KMS-11 (cell line): Measurements from ENCODE around the gene DCAF11.

ENCODE experiments used
- H2AFZ ChIP-seq: fragments of 200-600 bp; sonication (generic); 2 replicates; pipeline ENCODE4 v1.6.1; 2016; ENCODE audit warnings: antibody characterized with exemption, mixed run types, low read depth
- H3K27ac ChIP-seq: fragments of 200-600 bp; sonication (generic); 2 replicates; pipeline ENCODE4 v1.6.1; 2016; ENCODE audit warnings: mild to moderate bottlenecking, mixed run types
- H3K27me3 ChIP-seq: fragments of 200-600 bp; sonication (generic); 2 replicates; pipeline ENCODE4 v1.6.1; 2017; ENCODE audit warnings: mild to moderate bottlenecking, low read depth, mixed run types, moderate library complexity; ENCODE audit not compliant: insufficient read depth
- H3K36me3 ChIP-seq: fragments of 200-600 bp; sonication (generic); 2 replicates; pipeline ENCODE4 v1.6.1; 2017; ENCODE audit warnings: mild to moderate bottlenecking, mixed run types; ENCODE audit not compliant: insufficient read depth
- H3K4me1 ChIP-seq: fragments of 200-600 bp; sonication (generic); 2 replicates; pipeline ENCODE4 v1.6.1; 2016; ENCODE audit warnings: mild to moderate bottlenecking, low read depth, mixed run types; ENCODE audit not compliant: poor library complexity, severe bottlenecking
- H3K4me2 ChIP-seq: fragments of 200-600 bp; sonication (generic); 2 replicates; pipeline ENCODE4 v1.7.0; 2016; ENCODE audit warnings: mild to moderate bottlenecking, mixed run types
- H3K4me3 ChIP-seq: fragments of 200-600 bp; sonication (generic); IDR thresholded peaks from 2 replicates; pipeline ENCODE4 v1.6.1; 2017; ENCODE audit warnings: low read depth, low read length, mixed read lengths; ENCODE audit not compliant: insufficient read depth
- H3K79me2 ChIP-seq: fragments of 200-600 bp; sonication (generic); 2 replicates; pipeline ENCODE4 v1.6.1; 2016; ENCODE audit warnings: low read depth, mixed run types; ENCODE audit not compliant: insufficient read depth
- H3K9ac ChIP-seq: fragments of 200-600 bp; sonication (generic); 2 replicates; pipeline ENCODE4 v1.6.1; 2016; ENCODE audit warnings: mild to moderate bottlenecking, mixed run types
- H4K20me1 ChIP-seq: fragments of 200-600 bp; sonication (generic); 2 replicates; pipeline ENCODE4 v1.6.1; 2016; ENCODE audit warnings: mild to moderate bottlenecking, mixed run types; ENCODE audit not compliant: insufficient read depth
- TF ChIP-seq, protein P1 (sequence below): fragments of 200-600 bp; sonication (generic); conservative IDR thresholded peaks from 2 replicates; pipeline ENCODE4 v1.6.1; 2017; ENCODE audit warnings: low read depth, mild to moderate bottlenecking, antibody characterized with exemption, low read length, moderate library complexity, mixed read lengths

DCAF11 gene

DNA sequence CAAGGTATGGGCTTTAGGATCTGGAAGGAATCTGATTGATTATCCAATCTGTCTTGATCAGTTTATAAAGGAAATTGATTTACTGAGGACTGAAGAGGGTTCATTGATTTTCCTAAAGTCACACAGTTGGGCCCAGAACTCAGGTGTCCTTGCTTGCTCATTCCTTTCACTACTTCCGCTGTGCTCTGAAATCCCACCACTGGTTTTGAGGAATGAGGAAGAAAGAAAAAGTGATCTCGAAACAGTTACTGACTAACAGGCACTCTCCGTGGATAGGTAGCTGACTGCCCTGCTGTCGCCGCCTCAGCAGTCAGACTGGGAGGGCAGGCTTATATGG is 15.8 kb downstream of the DCAF11 start, which contains the start of gene FITM1:
Gene FITM1, plus strand, starts transcription at position 280 of the 337 bp plus-strand sequence. CDS start 905 bp downstream, outside the sequence.
- H3K27me3 ChIP-seq, result no peaks in the 10 kb centered on the region
- no peak within 1 kb of the TSS for H3K9ac ChIP-seq
- H3K4me3 ChIP-seq, result no peak within 1 kb of the TSS
- H3K79me2 ChIP-seq, result no peaks in the 10 kb centered on the region
- H3K4me2 ChIP-seq, result no peak within 1 kb of the TSS
- no peaks in the 10 kb centered on the region for H3K36me3 ChIP-seq
- no peaks in the 10 kb centered on the region for H3K4me1 ChIP-seq
- TF ChIP-seq, protein P1, sequence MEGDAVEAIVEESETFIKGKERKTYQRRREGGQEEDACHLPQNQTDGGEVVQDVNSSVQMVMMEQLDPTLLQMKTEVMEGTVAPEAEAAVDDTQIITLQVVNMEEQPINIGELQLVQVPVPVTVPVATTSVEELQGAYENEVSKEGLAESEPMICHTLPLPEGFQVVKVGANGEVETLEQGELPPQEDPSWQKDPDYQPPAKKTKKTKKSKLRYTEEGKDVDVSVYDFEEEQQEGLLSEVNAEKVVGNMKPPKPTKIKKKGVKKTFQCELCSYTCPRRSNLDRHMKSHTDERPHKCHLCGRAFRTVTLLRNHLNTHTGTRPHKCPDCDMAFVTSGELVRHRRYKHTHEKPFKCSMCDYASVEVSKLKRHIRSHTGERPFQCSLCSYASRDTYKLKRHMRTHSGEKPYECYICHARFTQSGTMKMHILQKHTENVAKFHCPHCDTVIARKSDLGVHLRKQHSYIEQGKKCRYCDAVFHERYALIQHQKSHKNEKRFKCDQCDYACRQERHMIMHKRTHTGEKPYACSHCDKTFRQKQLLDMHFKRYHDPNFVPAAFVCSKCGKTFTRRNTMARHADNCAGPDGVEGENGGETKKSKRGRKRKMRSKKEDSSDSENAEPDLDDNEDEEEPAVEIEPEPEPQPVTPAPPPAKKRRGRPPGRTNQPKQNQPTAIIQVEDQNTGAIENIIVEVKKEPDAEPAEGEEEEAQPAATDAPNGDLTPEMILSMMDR, result no peak
- no peak within 1 kb of the TSS for H2AFZ ChIP-seq
- no peaks in the 10 kb centered on the region for H4K20me1 ChIP-seq
- H3K27ac ChIP-seq, result no peak within 1 kb of the TSS

DNA sequence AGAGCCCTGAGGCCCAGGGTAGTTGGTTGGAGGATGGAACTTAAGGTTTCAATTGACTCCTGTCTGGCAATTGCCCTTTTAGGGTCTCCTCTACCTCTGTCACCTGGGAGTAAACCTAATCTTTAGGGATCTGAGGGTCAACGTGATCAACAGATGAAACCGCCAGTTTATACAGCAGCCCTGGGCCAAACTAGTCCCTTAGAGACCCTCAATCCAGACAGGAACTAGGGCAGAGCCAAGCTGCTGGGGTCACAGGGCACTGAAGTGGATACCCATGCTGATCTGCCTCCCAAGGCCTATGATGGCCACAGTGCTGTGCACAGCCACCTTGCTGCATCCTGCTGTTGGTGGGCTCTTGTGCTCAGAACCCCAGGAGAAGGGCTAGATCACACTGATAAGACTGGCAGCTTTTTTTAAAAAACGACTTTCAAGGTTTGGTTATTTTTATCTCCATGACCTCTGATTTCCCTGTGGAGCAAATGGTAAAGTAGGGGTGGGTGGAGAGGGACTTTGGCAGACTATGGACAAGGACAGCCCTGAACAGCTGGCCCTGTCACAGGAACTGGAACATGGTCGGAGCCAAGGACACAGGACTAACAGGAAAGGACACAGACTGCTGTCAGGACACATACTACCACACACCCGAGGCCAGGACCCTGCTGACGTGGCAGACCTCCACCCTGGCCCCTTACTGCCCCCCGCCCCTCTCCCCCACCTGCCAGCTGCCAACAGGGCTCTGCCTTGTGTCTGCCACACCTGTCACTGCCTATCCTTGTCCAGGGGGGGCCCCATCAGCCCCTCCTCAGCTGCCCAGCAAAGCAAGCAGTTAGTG is 16.4 kb downstream of the DCAF11 start:
- Histone ChIP-seq H3K27ac (no peak overlapping the region), H3K27me3 (no peaks in the 10 kb centered on the region), H3K4me3 (no peak overlapping the region), H2AFZ (no peak overlapping the region), H3K9ac (no peak overlapping the region), H3K79me2 (no peaks in the 10 kb centered on the region), H3K4me2 (no peak overlapping the region), H3K36me3 (no peaks in the 10 kb centered on the region), H3K4me1 (no peaks in the 10 kb centered on the region), H4K20me1 (no peaks in the 10 kb centered on the region)
- TF ChIP-seq, protein P1, result no peak

DNA sequence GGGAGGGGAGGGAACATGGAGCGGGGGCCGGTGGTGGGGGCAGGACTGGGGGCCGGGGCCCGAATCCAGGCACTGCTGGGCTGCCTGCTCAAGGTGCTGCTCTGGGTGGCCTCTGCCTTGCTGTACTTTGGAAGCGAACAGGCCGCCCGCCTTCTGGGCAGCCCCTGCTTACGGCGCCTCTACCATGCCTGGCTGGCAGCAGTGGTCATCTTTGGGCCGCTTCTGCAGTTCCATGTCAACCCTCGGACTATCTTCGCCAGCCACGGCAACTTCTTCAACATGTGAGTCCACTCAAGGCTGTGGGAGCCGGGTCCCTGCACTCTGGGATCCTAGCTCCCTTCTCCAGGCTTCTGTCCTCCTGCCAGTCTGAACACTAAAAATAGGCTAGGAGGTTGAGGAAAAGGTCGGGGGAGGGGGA is 17.0 kb downstream of the DCAF11 start:
- Histone ChIP-seq H3K4me3 (no peak overlapping the region), H3K9ac (no peak overlapping the region), H3K27me3 (no peaks in the 10 kb centered on the region), H2AFZ (no peak overlapping the region), H3K27ac (no peak overlapping the region), H4K20me1 (no peaks in the 10 kb centered on the region), H3K36me3 (no peaks in the 10 kb centered on the region), H3K4me1 (no peaks in the 10 kb centered on the region), H3K79me2 (no peaks in the 10 kb centered on the region), H3K4me2 (no peak overlapping the region)
- TF ChIP-seq, protein P1, result no peak

DNA sequence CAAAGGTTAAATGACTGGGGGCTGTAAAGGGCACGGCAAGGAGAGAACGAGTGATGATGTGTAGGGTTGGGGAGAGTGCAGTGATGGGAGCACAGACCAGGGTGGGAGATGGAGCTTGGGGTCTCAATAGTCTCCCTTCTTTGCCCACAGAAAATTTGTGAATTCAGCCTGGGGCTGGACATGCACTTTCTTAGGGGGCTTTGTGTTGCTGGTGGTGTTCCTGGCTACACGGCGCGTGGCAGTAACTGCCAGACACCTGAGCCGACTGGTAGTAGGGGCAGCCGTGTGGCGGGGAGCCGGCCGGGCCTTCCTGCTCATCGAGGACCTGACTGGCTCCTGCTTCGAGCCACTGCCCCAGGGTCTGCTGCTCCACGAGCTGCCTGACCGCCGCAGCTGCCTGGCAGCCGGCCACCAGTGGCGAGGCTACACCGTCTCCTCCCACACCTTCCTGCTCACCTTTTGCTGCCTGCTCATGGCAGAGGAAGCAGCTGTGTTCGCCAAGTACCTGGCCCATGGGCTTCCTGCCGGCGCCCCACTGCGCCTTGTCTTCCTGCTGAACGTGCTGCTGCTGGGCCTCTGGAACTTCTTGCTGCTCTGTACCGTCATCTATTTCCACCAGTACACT is 17.6 kb downstream of the DCAF11 start:
- TF ChIP-seq, protein P1, result no peak
- no peak overlapping the region for H3K4me2 ChIP-seq
- H3K27ac ChIP-seq, result no peak overlapping the region
- H3K79me2 ChIP-seq, result no peaks in the 10 kb centered on the region
- no peak overlapping the region for H2AFZ ChIP-seq
- no peaks in the 10 kb centered on the region for H3K27me3 ChIP-seq
- H4K20me1 ChIP-seq, result no peaks in the 10 kb centered on the region
- peaks cover 4% of the 10 kb centered on the region for H3K4me1 ChIP-seq
- H3K9ac ChIP-seq, result no peak overlapping the region
- H3K36me3 ChIP-seq, result no peaks in the 10 kb centered on the region
- H3K4me3 ChIP-seq, result no peak overlapping the region
